CD4-positive, alpha-beta T cell treated with Interleukin-1 beta for 1 hour (primary cell): ENCODE data around the gene TENM3.
"Not testable (repeated sequence)": the region's sequence is repeated elsewhere in the genome, so short reads cannot be mapped to it uniquely, and the experiment has no call there.

Experiments used
- DNase-seq, 2 donors: peaks; one replicate each; pipeline ENCODE4 v3.0.0-alpha.2; 2020 to 2022

TENM3 gene

DNA sequence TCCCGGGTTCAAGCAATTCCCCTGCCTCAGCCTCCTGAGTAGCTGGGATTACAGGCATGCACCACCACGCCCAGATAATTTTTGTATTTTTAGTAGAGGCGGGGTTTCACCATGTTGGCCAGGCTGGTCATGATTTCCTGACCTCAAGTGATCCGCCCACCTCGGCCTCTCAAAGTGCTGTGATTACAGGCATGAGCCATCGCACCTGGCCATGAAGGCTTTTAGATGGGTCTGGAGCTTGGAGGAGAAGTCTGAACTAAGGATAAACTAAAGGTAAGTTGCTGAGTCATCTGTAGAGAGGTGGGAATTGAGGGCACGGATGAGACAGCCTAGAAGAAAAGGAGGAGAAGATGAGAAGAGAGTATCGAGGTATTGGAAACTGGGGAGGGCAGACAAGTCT, at the start of gene TENM3:
TSS of gene TENM3 (plus strand) at position 199 of the 400 bp plus-strand sequence. CDS start 80,619 bp downstream, outside the sequence.
- not testable (repeated sequence) for DNase-seq

DNA sequence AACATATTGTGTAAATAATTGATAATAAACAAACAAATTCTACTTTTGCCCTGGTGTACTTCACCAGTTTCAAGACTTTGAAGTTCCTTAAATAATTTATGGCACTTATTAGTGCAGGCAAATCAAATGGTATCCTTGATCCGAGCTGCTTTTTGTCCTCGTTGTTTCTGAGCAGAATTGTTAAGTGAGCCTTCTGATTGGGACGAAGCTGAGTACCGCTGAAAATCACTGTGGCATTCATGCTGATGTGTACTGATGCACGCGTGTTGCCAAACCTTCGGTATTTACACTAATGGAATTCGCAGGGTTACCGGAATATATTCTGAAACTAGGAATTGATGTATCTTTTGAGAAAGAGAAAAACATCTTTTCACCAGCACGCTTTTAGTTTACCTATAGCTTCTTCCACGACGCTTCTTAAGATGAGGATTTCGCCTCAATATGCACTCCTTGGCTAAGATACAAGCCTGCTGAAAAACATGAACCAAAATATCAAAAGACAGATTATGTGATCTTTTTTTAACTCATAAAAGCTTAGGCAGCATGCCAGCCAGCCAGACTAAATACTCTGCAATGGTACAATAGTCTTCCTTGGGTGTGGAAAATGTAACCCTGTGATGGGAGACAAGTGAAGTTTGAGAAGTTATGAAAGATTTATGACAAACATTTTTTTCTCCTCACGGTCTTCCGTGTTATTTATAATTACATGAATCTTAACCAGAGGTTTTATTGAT, 48.9 kb upstream of the TENM3 start:
- no peak for DNase-seq

DNA sequence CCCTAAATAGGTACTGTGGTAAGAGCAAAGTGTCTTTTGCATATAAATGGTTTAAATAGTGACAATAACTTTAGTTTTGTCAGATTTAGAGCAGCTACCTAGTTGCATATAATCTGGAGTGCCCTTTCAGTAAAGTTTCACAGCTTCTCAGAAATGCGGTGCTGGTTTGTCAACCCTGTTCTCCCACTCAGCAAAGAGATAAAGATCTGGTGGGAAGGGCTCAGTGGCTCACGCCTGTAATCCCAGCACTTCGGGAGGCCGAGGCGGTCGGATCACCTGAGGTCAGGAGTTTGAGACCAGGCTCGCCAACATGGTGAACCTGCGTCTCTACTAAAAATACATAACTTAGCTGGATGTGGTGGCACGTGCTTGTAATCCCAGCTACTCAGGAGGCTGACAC, 45.6 kb upstream of the TENM3 start:
- no peak for DNase-seq

DNA sequence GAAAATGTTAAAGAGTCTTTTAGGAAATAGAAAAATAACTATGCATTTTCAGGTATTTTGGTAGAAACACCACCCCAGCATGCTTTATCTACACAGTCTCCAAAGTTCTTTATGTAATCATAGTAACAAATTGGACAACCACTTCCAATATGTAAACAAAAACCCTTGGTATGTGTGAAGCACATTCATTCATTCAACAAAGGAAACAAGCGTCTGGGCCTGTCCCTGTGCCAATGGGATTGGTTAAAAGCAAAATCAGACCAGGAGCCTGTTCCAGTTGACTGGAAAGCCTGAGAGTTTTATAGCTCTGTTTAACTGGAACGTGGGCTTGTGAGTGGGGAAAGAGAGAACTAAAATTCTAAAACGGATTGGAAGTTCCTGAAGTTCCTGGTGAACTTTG, 41.3 kb upstream of the TENM3 start:
- DNase-seq = no peak

DNA sequence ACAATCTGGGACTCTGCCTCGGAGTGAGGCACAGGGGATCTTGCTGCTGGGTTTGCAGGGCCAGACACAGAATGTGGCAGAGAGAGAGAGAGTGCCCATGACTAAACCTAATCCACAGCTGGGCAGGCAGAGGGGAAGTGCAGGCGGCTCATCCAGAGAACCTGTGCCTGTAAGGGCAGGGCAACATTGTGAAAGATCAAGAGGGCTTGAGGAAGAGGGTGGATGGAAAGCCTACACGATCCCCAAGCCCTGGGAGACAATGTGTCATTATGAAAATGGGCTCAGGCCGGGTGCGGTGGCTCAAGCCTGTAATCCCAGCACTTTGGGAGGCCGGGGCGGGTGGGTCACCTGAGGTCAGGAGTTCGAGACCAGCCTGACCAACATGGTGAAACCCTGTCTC, 40.6 kb upstream of the TENM3 start:
- no peak for DNase-seq

DNA sequence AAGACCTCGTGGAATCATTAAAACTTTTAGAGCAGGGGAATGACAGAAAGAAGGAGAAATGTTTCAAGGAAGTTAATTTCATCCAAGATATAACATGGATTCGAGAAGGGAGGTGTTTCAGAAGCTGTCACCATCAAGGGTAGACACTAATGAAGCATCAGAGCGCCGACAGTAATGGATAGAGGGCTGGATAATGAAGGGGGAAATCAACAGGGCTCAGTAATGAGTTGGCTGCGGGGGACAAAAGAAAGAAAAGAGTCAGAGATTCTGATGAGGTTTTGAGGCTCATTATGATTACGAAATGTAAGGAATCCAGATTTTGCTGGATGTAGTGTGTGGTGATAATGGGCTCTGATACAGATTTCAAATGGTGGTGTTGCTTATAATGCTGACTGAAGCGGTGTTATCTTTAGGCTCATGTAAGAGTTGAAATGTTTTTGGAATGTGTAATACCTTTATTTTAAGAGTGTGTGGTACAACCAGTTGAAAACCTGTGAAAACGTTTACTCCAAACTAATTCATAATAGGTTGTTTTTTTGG, 39.3 kb upstream of the TENM3 start:
- DNase-seq = no peak

DNA sequence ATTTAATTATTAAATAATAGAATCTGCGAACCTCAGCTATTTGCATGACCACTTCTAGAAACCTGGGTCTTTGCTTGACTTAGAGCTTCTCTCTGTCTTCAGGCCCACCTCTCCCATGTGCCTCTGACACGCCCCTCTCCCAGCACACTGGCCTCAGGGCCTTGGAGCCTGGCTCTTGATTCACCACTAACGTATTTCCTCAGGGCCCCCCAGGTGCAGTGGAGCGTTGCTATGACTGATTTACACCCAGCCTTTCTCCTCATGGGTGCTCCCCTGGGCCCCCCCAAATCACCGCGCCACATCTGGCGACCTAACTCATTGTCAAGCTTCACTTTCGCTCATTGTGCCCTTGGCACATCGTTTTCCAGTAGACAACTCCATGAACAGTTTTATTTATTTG, 37.9 kb upstream of the TENM3 start:
- DNase-seq = no peak

DNA sequence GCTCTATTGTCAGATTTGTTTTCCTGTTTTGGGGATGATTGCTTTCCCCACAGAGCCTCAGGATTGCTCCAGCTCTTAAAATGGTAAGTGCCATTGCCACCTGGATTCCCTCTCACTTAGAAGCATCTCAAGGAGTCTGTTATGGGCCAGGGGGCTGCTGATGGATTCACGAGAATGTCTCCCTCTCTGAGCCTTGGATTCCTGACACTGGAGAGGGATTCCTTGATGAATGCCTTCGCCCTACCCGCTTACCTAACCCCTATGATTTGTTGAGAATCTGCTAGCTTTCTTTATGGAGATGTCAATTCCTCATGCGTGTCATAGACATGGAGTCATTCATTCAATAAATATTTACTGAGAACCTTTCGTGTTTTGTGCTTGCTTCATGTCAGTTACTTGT, 36.9 kb upstream of the TENM3 start:
- DNase-seq = no peak

DNA sequence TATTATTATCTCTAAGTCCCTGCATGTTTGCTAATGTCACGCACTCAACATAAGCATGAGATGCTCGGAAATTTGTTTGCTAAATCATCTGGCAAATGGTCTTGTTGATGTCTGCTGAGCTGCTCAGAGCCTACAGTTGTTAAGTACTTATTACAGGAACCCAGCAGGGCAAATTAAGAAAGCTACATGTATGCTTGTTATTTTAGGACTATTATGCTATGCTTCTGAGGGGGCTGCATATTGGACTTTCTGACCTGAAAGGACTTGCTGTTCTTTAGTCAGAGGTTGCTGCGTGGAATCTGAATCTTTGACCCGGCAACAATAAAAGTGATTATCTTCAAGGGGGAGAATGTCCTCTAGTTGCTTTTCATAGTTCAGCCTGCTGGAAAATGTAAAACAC, 36.3 kb upstream of the TENM3 start:
- no peak for DNase-seq

DNA sequence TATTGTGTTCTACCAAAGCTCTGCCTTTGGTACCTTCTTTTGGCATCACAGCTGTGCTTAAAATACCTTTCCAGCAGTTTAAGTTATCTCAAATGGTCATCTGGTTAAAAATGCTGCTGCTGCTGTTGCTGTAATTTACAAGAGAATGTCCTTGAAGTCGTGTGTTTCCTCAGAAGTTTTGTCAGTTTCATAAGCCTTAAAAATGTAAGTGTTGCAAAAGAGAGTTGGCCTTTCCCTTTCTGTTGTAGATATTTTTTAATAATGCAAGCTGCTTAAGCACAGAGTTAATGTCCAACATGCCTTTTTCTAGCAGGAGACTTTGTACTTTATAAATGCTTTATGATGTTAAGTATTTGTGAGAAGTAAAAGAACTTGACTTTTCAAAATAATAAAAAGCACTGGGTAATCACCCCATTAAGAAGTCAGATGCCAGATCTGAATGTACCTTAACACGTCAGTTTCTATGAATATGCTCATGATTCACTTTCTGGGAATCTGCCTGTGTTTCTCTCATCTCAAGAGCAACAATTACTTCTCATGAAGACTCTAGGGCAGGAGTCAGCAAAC, 35.3 kb upstream of the TENM3 start:
- no peak for DNase-seq

DNA sequence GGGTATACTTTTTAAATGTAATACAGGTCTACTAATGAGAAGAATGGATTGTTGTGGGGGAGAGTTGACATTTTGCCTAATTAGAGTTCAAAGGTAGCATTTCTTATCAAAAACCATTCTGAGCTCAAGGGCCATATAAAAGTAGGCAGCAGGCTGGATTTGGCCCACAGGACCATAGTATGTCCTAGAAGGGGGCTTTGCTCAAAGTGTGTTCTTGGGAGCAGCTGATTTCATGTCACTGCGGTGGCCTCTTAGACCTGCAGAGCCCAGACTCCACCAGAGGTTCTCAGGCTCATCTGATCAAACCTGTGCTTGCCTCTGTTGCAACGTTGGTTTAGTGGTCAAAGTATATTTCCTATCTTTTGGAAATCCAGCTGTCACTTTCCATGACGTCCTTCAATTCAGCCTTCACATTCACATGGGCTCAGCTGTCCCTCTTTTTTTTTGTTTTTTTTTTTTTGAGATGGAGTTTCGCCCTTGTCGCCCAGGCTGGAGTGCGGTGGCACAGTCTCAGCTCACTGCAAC, 34.6 kb upstream of the TENM3 start:
- no peak for DNase-seq

DNA sequence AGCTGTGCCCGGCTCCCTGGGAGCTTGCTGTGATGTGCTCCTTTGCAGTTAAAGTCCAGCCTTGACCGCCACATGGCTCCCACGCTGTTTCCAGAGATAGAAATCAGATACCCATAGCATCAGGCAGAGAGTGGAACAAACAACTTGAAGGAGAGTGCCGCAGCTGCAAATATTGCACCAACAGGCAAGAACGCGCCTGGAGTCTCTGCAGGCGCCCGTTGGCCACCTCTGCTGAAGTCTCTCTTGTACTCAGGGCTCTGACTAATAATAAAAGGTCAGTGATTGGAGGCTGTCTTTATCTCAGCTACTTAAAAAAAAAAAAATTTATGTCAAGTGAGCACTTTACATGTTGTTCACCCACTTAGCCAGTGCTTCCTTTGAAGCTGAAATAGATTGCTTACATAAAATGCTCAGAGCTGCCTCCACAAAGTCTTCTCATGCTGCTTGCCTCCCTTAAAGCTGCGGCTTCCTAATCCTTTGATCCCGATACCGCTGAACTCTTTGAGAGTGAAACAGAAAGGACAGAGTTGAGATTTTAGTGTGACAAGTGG, 30.9 kb upstream of the TENM3 start:
- DNase-seq = no peak

DNA sequence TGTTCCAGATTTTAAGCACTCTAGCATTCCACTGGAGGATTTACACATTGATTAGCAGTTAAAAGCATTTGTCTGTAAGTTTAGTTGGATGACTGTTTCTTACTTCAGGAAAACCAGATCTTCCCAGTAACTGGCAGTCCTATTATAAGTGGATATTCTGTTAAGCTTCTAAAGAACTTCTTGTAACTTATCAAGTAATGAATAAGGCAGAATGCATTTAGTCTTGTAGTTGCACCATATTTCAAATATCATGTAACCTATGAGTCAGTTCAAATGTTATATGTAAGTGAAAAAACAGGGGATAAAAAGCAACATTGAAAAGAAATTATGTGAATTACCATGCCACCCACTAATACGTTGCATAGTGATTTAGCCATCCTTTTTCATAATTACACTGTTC, 30.2 kb upstream of the TENM3 start:
- no peak for DNase-seq

DNA sequence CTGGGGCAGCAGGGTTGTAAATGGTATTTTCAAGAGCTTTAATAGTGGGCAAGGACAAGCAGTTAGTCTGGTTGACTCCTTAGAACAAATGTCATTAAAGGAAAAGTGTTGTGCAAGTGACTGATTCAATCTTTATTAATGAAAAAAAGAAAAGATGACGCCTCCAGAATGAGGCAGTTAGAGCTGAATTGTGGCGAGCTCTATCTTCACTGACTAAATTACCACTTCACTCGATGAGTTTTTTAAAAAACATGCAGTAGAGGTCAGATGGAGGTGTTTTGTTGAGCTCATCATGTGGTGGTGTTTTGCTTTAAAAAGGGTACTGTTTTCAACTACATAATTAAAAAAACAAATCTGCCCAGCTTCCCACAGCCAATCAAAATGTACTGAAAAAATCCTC, 28.1 kb upstream of the TENM3 start:
- DNase-seq = no peak

DNA sequence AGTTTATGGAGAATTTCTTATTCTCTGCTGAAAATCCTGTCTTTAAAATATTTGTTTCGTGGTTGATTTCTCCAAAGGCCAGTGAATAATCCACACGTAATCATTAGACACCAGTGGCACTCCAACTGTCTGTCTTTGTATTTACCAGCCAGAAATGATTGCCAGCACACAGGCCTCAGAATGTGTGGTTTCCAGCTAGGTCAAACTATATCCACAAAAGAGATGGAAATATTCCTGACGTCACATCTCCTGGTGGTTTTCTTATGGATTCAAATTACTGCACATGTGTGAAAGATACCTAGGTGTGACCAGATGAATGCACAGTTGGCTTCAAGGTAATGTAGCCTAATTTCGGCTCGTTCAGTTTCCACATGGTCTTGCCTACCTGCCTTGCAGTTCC, 27.2 kb upstream of the TENM3 start:
- DNase-seq = no peak

DNA sequence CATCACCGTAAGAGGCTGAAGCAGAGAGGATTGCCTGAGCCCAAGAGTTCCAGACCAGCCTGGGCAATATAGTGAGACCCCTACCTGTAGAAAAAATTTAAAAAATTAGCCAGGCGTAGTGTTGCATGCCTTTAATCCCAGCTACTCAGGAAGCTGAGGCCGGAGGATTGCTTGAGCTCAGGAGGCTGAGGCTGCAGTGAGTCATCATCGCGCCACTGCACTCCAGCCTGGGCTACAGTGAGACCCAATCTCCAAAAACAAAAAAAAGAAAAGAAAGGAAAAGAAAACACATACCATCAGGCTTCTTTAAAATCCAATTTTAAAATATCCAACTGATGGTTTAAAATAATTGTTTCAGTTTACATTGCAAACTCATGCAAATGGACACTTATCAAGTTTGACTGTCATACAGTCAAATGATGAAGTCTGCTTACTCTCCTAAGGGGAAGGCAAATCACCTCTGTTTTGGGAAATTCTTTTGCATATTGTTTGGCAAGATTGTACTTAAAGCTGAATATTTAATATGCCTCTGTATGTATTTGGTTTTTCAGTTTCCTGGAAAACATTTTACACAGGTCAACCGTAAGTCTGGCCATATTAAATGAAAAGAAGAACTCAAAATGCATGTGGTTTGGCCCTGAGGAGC, 23.7 kb upstream of the TENM3 start:
- DNase-seq = no peak

DNA sequence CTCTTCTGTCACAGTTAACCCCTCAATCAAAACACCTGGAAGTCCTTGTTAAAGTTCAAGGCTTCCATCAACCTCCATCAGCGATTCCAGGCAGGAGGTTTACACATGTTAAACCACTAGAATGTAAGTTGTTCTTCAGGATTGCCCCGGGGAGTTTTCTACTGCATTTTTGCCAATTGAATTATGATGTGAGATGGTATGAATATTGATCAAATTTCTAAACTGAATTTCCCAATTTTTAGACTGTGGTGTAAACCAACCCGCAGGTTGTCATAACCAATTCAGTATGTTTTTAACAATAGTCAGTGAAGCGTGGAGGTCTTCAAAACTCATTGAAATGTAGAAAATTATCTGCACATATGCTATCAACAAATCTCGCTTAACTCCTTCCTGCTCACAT, 21.2 kb upstream of the TENM3 start:
- DNase-seq = no peak

DNA sequence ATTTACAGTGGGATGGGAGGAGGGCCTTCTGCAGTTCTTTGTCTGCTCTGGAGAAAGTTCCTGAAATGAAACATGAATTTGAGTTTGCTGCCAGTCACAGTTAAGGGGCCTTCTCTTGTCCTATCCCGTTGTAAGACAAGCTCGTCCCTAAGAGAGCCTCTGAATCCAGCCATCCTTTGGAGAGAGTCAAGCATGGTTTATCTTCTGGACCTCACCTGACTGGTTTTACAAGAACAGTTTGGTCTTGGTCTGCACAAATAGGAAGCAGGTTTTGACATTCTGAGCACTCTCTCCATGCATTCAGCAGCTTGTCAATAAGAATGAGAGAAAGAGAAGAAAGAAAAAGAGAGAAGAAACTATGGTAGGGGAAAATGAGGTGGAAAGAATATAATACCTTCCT, 20.4 kb upstream of the TENM3 start:
- DNase-seq = no peak

DNA sequence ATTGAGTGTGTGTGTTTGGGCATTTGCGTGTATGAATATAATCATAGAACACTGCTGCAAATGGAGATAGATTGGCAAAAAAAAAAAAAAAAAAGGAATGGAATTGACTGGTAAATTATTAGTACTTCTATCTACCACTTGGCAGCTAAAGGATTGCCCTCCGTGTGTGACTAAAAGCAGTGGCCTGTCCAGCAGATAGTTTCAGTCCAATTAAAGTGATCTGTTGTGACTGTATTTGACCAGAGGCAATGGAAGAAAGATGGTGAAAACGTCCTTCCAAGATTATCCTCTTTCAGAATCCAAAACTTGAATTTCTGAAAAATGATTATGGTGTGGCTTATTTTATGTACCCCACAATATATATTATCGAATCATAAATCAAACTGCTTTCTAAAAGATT, 19.5 kb upstream of the TENM3 start:
- DNase-seq = no peak

DNA sequence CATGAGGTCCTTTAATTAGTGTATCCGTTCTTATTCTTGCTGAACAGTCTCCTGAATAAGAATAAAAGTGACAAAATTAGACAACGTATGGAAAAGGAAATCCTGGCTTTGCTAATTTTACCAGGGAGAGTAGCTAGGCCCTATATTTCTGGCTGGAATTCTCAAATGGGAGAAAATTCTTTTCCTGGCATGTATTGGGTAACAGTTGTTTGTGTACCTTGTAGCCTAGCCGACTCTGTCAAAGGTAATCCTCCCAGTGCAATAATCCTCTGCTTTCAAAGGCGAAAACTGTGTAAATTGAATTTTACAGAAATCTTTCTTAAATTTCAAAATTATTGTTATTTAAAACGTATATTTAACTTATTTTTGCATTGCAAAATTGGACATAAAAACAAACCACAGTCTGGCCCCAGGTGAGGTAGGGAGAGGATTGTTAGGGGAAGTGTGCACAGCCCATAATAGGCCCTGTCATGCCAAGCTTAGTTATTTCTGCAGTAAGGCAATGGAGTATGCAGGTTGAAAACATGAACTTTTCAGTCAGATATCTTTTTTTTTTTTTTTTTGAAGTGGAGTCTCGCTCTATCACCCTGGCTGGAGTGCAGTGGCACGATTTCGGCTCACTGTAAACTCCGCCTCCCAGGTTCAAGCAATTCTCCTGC, 18.9 kb upstream of the TENM3 start:
- no peak for DNase-seq

DNA sequence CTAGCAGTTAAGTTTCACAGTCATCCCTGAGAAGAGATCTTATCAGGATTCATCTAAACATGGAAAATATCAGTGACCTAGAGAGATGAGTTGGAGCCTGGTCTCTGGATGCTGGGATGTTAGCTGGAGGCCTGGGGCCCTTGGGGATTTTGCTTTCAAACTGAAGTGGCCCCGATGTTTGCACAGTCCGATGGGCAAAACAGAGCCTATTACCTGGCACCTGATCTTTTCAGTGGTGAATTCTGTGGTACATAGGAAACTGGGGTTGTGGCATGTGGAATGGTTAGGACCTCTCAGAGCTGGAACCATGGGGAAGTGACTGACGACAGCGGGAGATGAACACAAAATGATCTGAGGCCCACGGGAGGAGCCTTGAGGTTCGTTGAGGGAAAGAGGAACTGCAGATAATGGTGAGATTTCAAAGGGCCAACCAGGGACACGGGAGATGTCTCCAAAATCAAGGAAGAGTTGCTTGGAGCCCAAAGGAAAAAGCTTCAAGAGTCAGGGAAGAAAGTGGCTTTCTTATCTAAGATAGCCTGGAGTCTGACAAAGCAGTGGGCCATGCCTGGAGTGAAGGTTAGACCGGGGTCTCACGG, 17.8 kb upstream of the TENM3 start:
- DNase-seq = no peak

DNA sequence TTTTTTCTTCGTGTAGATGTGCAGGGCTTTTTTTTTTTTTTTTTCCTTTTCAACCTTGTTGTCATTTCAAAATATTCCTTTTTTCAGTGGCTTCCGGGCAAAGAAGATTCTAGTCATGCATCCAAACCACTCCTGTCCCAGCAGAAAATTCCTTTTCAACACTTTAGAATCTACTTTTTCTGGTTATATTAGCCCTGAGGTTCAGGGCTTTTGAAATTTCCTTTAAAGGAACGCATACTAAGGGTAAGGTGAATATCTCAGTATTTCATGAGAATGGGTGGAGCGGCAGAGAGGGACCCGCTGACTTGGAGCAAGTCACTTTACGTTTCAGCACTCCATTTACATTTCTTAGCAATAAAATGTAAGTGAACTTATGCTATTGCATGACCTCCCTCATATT, 15.6 kb upstream of the TENM3 start:
- DNase-seq = no peak
